ENCODE results near the gene CD160.
"Not testable (repeated sequence)": the region's sequence is repeated elsewhere in the genome, so short reads cannot be mapped to it uniquely, and the experiment has no call there.

The CD160 gene

DNA sequence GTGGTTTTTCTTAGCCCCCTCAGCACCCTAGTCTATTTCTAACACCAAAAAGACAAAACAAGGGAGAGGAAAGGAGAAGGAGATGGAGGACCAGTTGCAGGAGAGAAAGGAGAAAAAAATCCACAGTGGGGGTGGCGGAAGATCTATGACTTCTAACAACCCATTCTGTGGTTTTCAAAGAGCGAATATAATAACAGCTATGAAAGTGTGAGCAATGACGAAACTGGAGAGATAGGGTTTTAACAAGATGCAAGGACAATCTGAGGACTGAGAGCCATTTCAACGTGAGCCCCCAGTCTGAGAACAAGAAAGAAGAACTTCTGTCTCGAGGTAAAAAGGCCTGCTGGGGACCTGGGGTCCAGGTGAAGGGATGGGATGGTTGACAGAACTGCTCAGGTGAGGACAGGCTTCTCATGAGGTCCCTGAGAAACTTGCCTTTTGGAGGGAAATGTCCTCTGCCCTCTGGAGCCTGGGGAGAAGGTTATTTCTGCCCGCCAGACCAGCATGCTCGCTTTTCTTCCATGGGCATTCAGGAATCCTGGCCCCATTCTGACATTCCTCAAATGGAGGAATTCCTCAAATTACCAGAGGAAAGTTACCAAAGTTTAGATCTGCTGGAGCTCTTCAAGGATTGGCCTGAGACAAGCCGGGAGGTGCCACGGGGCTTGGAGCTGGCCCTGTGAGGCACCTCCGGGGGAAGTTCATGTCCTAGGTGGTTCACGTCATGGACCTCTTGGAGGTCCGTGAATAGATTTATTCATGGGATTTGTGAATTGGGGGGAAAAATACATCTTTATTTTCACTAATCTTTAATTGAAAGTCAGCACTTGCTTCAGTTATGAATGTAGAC, at the start of gene CD160:
Gene CD160, plus strand, starts transcription at position 270 of the 850 bp plus-strand sequence. CDS start 8,829 bp downstream, outside the sequence.
- DNase-seq, result no peak

DNA sequence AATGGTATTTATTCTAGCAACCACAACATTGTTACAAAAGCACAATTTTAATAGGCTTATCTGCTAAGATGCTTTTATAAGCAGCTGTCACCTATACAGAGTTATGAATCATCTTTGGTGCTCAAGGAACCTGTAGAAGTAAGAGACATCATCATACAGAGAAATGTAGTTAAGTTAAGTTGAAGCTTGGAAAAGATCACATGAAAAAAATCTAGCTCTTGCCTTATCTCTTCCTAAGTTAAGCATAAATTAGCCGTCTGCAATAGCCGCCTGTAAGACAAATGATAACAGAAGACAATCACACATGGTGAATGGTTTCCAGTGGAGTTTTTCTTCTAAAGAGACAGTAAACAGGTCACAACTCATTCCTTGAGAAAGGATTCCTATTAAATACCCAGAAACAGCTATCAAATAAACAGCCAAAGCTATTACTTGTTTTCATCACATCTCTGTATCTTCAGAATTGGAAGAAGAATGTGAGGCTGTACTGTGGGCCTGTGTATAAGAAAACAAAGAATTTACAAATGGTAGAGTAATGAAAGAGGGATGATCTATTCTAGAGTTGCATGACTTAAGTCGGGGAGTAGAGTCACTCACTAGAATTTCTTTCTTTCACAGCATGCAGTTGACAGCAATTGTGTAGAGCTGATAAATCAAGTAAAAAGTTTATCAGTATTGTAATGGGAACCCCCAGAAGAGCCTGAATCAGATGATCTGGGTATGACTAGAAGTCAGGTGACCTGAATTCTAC, 48.1 kb upstream of the CD160 start:
- DNase-seq, result not testable (repeated sequence)

DNA sequence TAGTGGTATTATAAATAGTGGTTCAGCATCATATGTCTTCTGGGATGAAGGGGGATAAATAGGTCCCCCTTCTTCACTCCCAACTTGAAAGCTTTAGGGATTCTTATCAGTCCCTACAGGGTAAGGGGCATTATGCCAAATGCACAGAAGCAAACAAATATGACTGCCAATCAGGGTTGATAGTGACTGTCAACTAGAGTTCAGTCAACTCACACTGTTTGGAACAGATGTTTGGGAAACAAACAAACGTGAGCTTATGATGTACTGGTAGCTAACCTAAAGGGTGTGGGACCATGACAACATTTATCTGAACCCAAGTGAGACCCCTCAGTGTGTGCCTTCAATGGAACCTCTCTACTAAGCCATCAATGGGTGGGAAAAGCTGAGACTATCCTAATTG, 46.1 kb upstream of the CD160 start:
- not testable (repeated sequence) for DNase-seq

DNA sequence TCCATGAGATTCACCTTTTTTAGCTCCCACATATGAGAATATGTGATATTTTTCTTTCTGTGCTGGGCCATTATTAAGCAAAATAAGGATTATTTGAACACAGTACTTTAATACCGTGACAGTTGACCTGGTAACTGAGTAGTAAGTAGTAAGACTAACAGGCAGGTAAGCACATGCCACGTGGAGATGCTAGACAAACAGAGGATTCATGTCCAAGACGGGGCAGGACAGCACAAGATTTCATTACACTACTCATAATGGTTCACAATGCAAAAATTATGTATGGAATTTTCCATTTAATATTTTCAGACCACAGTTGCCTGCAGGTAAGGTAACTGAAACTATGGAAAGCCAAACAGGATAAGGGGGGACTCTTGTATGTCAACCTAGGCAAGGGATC, 34.4 kb upstream of the CD160 start:
- not testable (repeated sequence) for DNase-seq

DNA sequence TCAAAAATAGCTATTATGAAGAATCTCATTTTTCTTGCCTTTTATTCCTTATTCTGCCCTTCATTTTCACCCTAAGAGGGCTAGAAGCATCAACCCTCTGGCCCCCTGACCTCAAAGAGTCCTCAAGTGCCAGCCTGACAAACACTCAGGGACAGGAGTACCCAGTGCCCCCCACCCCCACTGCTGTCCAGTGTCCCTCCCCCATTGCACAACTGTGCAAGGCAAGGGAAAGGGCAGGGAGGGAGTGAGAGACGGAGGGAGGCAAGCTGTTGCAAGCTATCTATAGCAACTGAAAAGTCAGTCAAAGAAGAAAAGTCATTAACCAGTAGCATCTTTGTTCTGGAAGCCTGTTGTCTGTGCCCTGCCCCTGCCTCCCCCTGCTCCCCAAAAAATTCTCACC, 33.2 kb upstream of the CD160 start:
- not testable (repeated sequence) for DNase-seq

DNA sequence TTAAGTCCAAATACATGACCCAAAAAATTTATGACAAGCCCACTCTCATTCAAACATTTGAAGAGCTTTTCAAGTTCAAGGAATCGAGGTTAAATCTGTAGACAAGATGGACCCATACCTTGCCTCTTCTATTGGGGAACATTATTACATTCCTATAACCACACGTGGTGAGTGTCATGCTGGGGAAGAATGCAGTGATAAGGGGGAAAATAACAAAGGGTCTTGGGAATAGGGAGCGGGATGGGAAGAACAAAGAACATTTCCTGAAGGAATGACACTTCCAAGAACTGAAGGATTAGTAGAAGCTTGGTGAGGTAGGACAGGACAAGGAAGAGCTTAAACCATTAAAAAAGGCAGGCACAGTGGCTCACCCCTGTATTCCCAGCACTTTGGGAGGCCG, 31.0 kb upstream of the CD160 start:
- no peak for DNase-seq

DNA sequence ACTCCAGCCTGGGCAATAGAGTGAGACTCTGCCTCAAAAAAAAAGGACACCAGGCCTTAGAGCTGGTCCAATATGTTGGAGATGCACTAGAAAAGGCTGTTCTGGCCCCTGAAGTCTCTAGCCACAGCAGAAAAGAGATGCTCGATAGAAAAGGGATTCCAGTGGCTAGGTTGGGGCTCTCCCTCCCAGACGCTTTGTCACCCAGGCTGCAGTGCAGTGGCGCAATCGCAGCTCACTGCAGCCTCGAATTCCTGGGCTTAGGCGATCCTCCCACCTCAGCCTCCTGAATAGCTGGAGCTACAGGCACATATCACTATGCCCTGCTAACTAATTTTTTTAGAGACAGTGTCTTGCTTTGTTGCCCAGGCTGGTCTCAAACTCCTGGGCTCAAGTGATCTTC, 30.4 kb upstream of the CD160 start:
- no peak for DNase-seq

DNA sequence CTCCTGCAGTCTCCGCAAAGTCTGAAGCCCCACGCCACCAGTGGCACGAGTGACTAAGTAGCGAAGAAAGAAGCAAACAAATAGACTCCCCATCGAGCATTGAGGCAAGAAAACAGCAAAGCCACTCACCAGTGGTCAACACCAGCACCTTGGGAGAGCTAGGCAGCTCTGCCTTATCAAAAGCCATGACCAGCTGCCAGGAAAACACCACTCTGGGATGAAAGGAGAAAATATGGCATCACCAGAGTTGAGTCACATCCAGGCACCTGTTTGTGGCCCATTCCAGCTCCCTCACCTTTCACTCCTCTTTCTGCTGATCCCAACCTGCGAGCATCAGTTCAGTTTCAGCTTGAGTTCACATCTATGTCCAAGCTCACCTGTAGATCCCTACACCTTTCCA, 29.4 kb upstream of the CD160 start:
- DNase-seq, result no peak

DNA sequence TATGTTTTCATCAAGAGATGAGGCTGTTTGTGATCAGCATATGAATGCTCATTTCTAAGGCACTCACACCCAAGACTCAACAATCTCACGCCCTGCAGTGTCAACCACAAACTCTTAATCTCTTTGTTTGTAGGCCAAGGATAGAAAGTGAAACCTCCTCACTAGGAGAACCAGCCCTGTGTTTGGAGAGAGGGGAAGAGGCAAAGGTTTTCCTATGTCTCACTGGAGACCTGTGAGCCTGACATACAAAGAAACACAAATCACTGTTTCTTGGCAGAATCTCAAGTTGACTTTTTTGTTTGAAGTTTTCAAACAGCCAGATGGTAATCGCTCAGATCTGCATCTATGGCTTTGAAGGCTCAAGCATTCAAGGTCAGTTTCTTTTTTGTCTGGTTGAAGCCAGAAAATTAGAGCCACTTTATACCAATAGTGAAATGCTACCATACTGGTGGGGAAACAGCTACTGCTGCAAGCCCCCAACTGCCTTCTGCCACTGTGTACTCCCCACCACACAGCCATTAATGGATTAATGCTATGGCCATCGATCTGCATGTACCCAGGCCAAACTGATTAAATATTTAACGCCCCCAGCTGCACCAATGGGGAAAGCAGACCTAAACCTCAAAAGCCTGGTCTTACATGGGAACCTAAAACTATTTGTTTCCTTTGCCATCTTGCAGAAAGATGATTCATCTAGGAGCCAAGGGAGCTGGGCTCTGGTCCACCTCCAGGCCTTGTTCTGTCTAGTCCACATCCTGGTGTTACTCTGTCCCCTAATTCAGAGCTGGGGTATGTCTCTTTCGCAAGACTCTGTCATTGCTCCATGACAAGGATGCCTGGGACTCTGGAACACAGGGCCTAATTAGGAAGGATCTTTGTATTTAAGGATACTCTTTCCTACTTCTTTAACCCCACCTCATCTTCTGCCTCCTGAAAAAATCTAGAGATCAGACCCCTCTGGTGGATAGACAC, 28.4 kb upstream of the CD160 start:
- DNase-seq, result no peak

DNA sequence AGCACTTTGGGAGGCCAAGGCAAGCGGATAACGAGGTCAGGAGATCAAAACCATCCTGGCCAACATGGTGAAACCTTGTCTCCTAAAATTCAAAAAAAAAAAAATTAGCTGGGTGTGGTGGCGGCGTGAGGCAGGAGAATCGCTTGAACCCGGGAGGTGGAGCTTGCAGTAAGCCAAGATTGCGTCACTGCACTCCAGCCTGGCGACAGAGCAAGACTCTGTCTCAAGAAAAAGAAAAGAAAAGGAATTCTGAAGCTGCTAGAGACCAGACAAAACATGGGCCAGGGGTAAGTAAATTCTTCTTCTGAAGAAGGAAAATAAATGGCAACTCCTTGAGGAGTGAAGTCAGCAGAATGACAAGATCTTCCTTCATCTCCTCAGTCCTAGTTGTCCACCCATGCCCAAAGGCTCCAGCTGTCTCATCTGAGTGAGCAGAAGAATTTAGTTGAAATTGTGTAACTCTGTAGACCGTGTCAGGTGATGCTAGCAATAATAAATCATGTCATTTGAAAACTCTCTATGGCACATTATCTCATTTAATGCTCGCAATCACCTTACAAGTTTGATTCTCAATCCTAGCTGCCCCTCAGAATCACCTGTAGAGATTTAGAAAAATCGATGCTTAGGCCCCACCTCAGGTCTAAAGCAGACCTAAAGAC, 26.4 kb upstream of the CD160 start:
- DNase-seq, result no peak

- no peak for DNase-seq
These were observed 23.3 kb upstream of the CD160 start for GRCh38 chr1:145695821-145696629.

GRCh38 chr1:145696630-145696960, 22.7 kb upstream of the CD160 start:
- DNase-seq, result no peak

DNA sequence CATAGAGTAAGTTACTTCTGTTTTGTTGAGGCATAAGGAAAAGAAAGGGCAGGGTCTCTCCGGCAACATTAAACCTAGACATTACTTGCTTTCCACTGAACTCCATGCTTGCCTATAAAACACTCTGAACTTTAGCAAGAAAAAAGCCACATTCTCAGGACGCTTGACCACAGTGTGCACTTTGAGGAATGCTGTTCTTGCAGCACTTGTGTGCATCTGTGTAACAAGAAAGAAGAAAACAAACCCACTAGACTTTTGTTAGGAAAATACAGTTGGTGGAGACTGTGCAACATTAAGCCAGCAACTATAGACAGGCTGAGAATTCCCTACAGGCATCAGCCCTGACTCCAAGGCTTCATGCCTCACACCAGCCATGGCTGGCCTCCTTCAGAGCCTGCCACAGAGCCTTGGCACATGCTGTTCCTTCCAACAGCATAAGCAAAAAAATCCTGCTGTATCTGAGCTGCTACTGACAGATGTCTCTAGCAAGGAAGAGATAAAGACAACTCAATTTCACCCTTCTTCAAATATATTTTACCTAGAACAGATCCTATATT, 17.9 kb upstream of the CD160 start:
- no peak for DNase-seq

GRCh38 chr1:145702052-145702451, 17.2 kb upstream of the CD160 start:
- DNase-seq, result no peak

DNA sequence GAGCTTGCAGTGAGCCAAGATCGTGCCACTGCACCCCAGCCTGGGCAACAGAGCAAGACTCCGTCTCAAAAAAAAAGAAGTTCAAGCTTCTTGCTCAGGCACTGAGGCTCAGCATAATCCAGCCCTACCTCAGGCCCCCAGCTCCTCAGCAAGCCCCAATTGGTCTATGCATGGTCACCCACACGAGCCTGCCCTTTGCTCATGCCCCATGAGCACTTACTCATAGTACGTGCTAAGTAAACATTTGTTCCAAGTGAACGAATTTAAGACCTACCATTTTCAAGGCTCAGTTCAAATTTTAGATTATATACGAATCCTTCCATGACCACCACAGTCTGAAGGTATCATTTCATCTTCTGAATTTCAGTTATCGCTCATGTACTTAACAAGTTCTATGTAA, 16.5 kb upstream of the CD160 start:
- DNase-seq, result no peak

- DNase-seq, result no peak
These were observed 13.7 kb upstream of the CD160 start for GRCh38 chr1:145705622-145706021.

- DNase-seq, result no peak
These were observed 13.1 kb upstream of the CD160 start for GRCh38 chr1:145706086-145706664.

- DNase-seq, result no peak
These were observed 12.0 kb upstream of the CD160 start, which contains the start of gene PDZK1 for GRCh38 chr1:145707183-145707867. Gene PDZK1 (minus strand): TSS chr1:145707368. CDS start chr1:145688021, 19,347 bp downstream.

DNA sequence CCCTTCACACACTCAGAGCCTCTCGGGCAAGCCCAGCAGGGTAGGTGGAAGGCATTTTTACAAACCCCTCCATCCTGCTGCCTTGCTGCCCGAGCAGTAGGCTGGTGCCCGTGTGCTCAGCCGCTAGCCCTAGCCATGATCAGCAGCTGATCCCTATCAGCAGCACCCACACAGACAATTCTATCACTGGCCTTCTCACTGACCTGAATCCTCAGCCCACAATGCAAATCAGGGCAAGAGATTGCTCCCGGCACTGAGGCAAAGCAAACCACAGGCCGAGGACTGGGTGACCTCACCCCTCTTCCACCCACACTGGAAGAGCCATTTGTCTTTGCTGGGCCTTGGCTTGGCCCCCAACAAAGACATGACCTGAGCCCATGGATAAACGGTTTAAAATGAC, 11.2 kb upstream of the CD160 start:
- DNase-seq, result no peak

Data from DMS153 (cell line).